Measurements from ENCODE around the gene ELF4. TPM values are rescaled to one million over a fixed set of nuclear protein-coding genes. Genes with fewer than 3 reads are reported as not detected.

Gene ELF4
- total and polyA plus RNA-seq, 2 of the 4 experiments (the other 2 are of a cell fraction) = 10.9 to 19.0 TPM

GRCh38 chrX:130083107-130083490 lies 27.2 kb downstream of the ELF4 start:
- CTCF ChIA-PET = no interaction called here
- H3K9ac ChIP-seq (ENCODE audit: low read depth, low read length) = no peak overlapping the region

More at GRCh38 chrX:130083107-130083490, 27.2 kb downstream of the ELF4 start:
- Histone ChIP-seq H2BK15ac (ENCODE audit: low read depth, low read length) (no peak overlapping the region), H2AK9ac (replicated peaks; ENCODE audit: low read depth, low read length, poor library complexity) (no peak overlapping the region), H3K23ac (ENCODE audit: low read depth, low read length) (no peak overlapping the region), H4K20me1 (ENCODE audit: insufficient read depth, low read length) (peaks cover 49% of the 10 kb centered on the region), H3K4ac (ENCODE audit: low read depth, low read length) (no peak overlapping the region), H3K27ac (ENCODE audit: insufficient read depth, low read length) (no peak overlapping the region), H3K9me1 (ENCODE audit: insufficient read depth, low read length) (peaks cover 11% of the 10 kb centered on the region), H3K4me2 (ENCODE audit: low read depth, low read length) (no peak overlapping the region), H3K18ac (ENCODE audit: low read depth, low read length) (no peak overlapping the region), H4K91ac (ENCODE audit: insufficient read depth, low read depth, low read length) (no peak overlapping the region), H2AFZ (replicated peaks; ENCODE audit: low read length, poor library complexity) (no peak overlapping the region), H4K5ac (ENCODE audit: low read depth, low read length) (no peak overlapping the region), H2AK5ac (ENCODE audit: low read depth, low read length) (no peak overlapping the region), H3K79me1 (ENCODE audit: low read depth in 1 of 2, low read length in 2 of 2) (peaks cover 0 to 53% of the 10 kb centered on the region in 2 experiments; a peak in 3 of 4 replicates), H3K14ac (replicated peaks; ENCODE audit: low read depth, low read length) (no peak overlapping the region), H3K4me3 (ENCODE audit: insufficient read depth, low read depth, low read length) (no peak overlapping the region), H4K8ac (ENCODE audit: low read depth in 2 of 2, low read length in 2 of 2) (no peak overlapping the region), H2BK20ac (ENCODE audit: low read depth, low read length) (no peak overlapping the region), H3K4me1 (ENCODE audit: control insufficient read depth, insufficient read depth, low read length) (peaks cover 5% of the 10 kb centered on the region; the same call in 1 of the 2 replicates), H2BK120ac (ENCODE audit: low read depth, low read length) (no peak overlapping the region), H2BK5ac (ENCODE audit: low read depth, low read length, poor library complexity, severe bottlenecking) (no peak overlapping the region), H3K27me3 (ENCODE audit: control insufficient read depth, insufficient read depth, low read length) (no peaks in the 10 kb centered on the region; the same call in 1 of the 2 replicates), H3K56ac (ENCODE audit: extremely low read depth, insufficient read depth, low read length) (no peak overlapping the region), H3K9me3 (ENCODE audit: control insufficient read depth, insufficient read depth, low read length) (no peaks in the 10 kb centered on the region), H3K36me3 (ENCODE audit: control insufficient read depth, insufficient read depth, low read length) (peaks cover 2% of the 10 kb centered on the region; the same call in 1 of the 2 replicates)
- ATAC-seq (ENCODE audit: low read depth) (no peak), DNase-seq (no peak)
- intact Hi-C loops (cut with micrococcal nuclease) (no loop called here), in situ Hi-C loops (cut with MboI; ENCODE audit: low sequenced_read_pairs) (no loop called here), dilution Hi-C loops (cut with HindIII; ENCODE audit: low sequenced_read_pairs, unreplicated experiment) (no loop called here)
- TF ChIP-seq BHLHE40 (IDR thresholded peaks at IDR 0.05; ENCODE audit: low read depth, low read length) (no peak), POLR2A (IDR thresholded peaks at IDR 0.05; ENCODE audit: low read depth, low read length) (no peak)
- POLR2A ChIA-PET (ENCODE audit: unreplicated experiment) = no interaction called here
- no TSS peak for BruUV-seq (replicated peaks)
- 43% methylated on average over 3 of the region's 7 CpGs; no CpG with 5 or more reads in 1 of the 2 experiments for WGBS, 2 experiments (ENCODE audit: extremely low coverage in 2 of 2, insufficient read length in 1 of 2)
